ENCODE data around the gene NSDHL.

GRCh38 chrX:152830312-152831305 lies at the start of gene NSDHL, which contains the start of gene CETN2:
- TF ChIP-seq CTCF (conservative IDR thresholded peaks at IDR 0.05; ENCODE audit: low read length) (no peak), EZH2phosphoT487 (IDR thresholded peaks at IDR 0.05; ENCODE audit: borderline replicate concordance, low read depth, low read length) (no peak)
